Measurements from ENCODE around the gene MUS81. TPM values are rescaled to one million over a fixed set of nuclear protein-coding genes. Genes with fewer than 3 reads are reported as not detected.
A peak's percentile ranks its signal among the peaks of the same experiment; 100 is the strongest.
"Not testable (repeated sequence)": the region's sequence is repeated elsewhere in the genome, so short reads cannot be mapped to it uniquely, and the experiment has no call there.

MUS81 gene
- total and polyA plus RNA-seq, 2 donors (not counting 3 experiments of a cell fraction or from before 2014, with no cell fraction given): 57.9 to 76.9 TPM

DNA sequence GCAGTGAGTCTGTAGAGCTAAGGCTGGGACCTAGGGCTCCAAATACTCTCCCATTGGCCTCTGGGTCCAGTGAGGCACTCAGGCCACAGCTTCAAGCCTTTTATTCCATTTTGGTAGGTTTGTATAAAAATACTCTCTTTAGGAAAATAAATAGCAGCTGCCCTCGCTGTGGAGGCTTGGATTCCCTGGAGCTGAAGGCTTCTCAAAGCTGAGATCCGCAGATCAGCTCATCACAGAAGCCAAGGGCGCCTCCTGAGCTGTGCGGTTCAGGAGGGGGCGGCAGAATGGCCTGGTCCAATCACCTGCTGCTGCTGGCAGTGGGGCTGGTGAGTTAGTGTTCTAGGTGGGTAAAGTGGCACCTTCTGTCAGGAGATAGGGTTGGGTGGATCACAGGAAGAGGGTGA lies 31.9 kb downstream of the MUS81 start:
- DNase-seq (ENCODE audit: low read depth, low spot score); H4K20me1 ChIP-seq (replicated peaks; ENCODE audit: control insufficient read depth, extremely low read depth, insufficient read depth, low read length); intact Hi-C loops (cut with micrococcal nuclease); FAIRE-seq; dilution Hi-C loops (cut with MboI; ENCODE audit: extremely low pct_ligation_motif_present, low sequenced_read_pairs); H3K9me1 ChIP-seq (replicated peaks; ENCODE audit: control insufficient read depth, extremely low read depth, insufficient read depth, low read length); H2AFZ ChIP-seq (ENCODE audit: low read depth, low read length); H3K36me3 ChIP-seq (ENCODE audit: control insufficient read depth in 2 of 2, extremely low read depth in 1 of 2, insufficient read depth in 2 of 2, low read length in 2 of 2); H3K9me3 ChIP-seq (replicated peaks; ENCODE audit: control insufficient read depth, insufficient read depth, low read length); H3K27me3 ChIP-seq (ENCODE audit: control insufficient read depth in 2 of 2, insufficient read depth in 2 of 2, low read length in 2 of 2); BruUV-seq (replicated peaks): not testable (repeated sequence)
- peak overlapping the region; percentile 10 to 92 (median 78) for H3K4me3 ChIP-seq (replicated peaks in 1 of 3; ENCODE audit: insufficient read depth in 1 of 3, low read depth in 1 of 3, low read length in 3 of 3)
- H3K27ac ChIP-seq (ENCODE audit: insufficient read depth, low read depth, low read length): peak overlapping the region; percentile 99
- H3K4me2 ChIP-seq (ENCODE audit: insufficient read depth, low read length): peak overlapping the region; percentile 88
- TF ChIP-seq, protein P1, sequence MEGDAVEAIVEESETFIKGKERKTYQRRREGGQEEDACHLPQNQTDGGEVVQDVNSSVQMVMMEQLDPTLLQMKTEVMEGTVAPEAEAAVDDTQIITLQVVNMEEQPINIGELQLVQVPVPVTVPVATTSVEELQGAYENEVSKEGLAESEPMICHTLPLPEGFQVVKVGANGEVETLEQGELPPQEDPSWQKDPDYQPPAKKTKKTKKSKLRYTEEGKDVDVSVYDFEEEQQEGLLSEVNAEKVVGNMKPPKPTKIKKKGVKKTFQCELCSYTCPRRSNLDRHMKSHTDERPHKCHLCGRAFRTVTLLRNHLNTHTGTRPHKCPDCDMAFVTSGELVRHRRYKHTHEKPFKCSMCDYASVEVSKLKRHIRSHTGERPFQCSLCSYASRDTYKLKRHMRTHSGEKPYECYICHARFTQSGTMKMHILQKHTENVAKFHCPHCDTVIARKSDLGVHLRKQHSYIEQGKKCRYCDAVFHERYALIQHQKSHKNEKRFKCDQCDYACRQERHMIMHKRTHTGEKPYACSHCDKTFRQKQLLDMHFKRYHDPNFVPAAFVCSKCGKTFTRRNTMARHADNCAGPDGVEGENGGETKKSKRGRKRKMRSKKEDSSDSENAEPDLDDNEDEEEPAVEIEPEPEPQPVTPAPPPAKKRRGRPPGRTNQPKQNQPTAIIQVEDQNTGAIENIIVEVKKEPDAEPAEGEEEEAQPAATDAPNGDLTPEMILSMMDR (IDR thresholded peaks at IDR 0.05; ENCODE audit: extremely low read depth in 1 of 2, insufficient read depth in 1 of 2, low read depth in 1 of 2, low read length in 2 of 2): peak in 1 of 2 donors; percentile 1
- peaks cover 72% of the 10 kb centered on the region for H3K4me1 ChIP-seq (ENCODE audit: control insufficient read depth, extremely low read depth, insufficient read depth, low read length)
- peaks cover 67% of the 10 kb centered on the region for H3K79me2 ChIP-seq (ENCODE audit: control insufficient read depth, insufficient read depth, low read length)
- H3K9ac ChIP-seq (replicated peaks; ENCODE audit: extremely low read depth, insufficient read depth, low read length): peak overlapping the region; percentile 98
- CTCF ChIA-PET: interaction anchor here (0.8 to 6.7 kb wide), 10 partner anchors 7 to 123 kb away, joined by 3 to 75 read pairs (median 22); partner anchors contain the start of genes AP5B1, C11orf68, CFL1 and FOSL1
- POLR2A ChIA-PET: interaction anchor here (1.3 to 6.7 kb wide), 5 partner anchors 8 to 172 kb away, joined by 3 to 67 read pairs (median 28); partner anchors contain the start of genes CFL1, FOSL1, MUS81 and RNASEH2C

DNA sequence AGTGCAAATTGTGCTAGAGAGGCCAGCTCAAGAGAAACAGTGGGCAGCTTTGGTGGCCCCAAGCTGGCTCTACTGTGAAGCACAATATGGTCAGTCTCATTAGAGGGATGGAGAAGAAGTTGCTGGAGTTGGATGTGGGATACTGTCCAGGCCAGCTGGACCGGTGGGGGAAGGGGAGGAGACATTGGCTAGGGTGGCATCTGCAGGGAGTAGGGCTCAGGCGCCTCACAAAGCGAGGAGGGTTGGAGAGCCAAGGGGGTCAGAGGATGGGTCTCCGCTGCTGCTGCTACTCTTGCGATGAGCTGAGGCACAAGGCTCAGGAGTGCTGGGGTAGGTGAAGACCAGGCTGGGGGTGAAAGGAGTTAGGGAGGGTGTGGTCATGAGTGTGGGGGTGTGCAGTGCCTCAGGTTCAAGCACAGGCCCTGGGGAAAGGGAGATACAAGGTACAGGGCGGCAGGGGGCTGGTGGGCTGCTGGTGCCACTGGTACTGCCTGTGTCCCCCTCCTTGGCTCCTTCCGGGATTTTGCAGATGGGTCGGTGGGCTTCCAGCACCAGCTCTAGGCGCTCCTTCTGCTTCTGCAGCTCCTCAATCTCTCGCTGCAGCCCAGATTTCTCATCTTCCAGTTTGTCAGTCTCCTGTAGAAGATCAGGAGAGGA lies 32.6 kb downstream of the MUS81 start:
- TF ChIP-seq POLR2A (IDR thresholded peaks at IDR 0.05; ENCODE audit: low read depth, low read length) (peak; percentile 49), JUN (IDR thresholded peaks at IDR 0.05; ENCODE audit: borderline replicate concordance, insufficient read depth, insufficient read length, low read depth) (no peak), FOS (IDR thresholded peaks at IDR 0.05; ENCODE audit: borderline replicate concordance, insufficient read depth, low read length) (no peak), GATA2 (IDR thresholded peaks at IDR 0.05; ENCODE audit: insufficient read depth, insufficient read length, low read depth, low read length) (no peak), POLR2AphosphoS5 (IDR thresholded peaks at IDR 0.05; ENCODE audit: insufficient read depth, low read depth, low read length) (peak; percentile 41), EZH2 (IDR thresholded peaks at IDR 0.05; ENCODE audit: borderline replicate concordance, low read depth, low read length, severe bottlenecking) (no peak)
- TF ChIP-seq, protein P1 (IDR thresholded peaks at IDR 0.05; ENCODE audit: extremely low read depth in 1 of 2, insufficient read depth in 1 of 2, low read depth in 1 of 2, low read length in 2 of 2): no peak
- Histone ChIP-seq H4K20me1 (replicated peaks; ENCODE audit: control insufficient read depth, extremely low read depth, insufficient read depth, low read length) (no peaks in the 10 kb centered on the region), H3K4me2 (ENCODE audit: insufficient read depth, low read length) (peak overlapping the region; percentile 88), H3K9me1 (replicated peaks; ENCODE audit: control insufficient read depth, extremely low read depth, insufficient read depth, low read length) (no peaks in the 10 kb centered on the region), H3K9ac (replicated peaks; ENCODE audit: extremely low read depth, insufficient read depth, low read length) (peak overlapping the region; percentile 98), H3K36me3 (ENCODE audit: control insufficient read depth in 2 of 2, extremely low read depth in 1 of 2, insufficient read depth in 2 of 2, low read length in 2 of 2) (peaks cover 5 to 8% of the 10 kb centered on the region in 2 experiments), H3K79me2 (ENCODE audit: control insufficient read depth, insufficient read depth, low read length) (peaks cover 68% of the 10 kb centered on the region), H3K4me3 (replicated peaks in 1 of 3; ENCODE audit: insufficient read depth in 1 of 3, low read depth in 1 of 3, low read length in 3 of 3) (peak overlapping the region in 2 of 3 experiments; percentile 78 to 92), H3K27me3 (ENCODE audit: control insufficient read depth in 2 of 2, insufficient read depth in 2 of 2, low read length in 2 of 2) (no peaks in the 10 kb centered on the region), H3K9me3 (replicated peaks; ENCODE audit: control insufficient read depth, insufficient read depth, low read length) (no peaks in the 10 kb centered on the region), H2AFZ (ENCODE audit: low read depth, low read length) (no peak overlapping the region), H3K27ac (ENCODE audit: insufficient read depth, low read depth, low read length) (peak overlapping the region; percentile 99), H3K4me1 (ENCODE audit: control insufficient read depth, extremely low read depth, insufficient read depth, low read length) (peaks cover 71% of the 10 kb centered on the region)
- ChIA-PET POLR2A (interaction anchor here (0.7 to 6.7 kb wide), 9 partner anchors 8 to 180 kb away, joined by 3 to 67 read pairs (median 8); partner anchors contain the start of genes CFL1, FOSL1, MUS81 and RNASEH2C), CTCF (interaction anchor here (1.5 to 6.7 kb wide), 9 partner anchors 7 to 113 kb away, joined by 3 to 75 read pairs (median 21); partner anchors contain the start of genes AP5B1, C11orf68, CFL1 and FOSL1)
- DNase-seq (ENCODE audit: low read depth, low spot score): no peak
- intact Hi-C loops (cut with micrococcal nuclease): no loop called here
- dilution Hi-C loops (cut with MboI; ENCODE audit: extremely low pct_ligation_motif_present, low sequenced_read_pairs): no loop called here
- no peak for FAIRE-seq
- BruUV-seq (replicated peaks): no TSS peak

Data from endothelial cell of umbilical vein (primary cell).